AML-193 (cell line): ENCODE results near the gene RABEPK.
"Not testable (repeated sequence)": the region's sequence is repeated elsewhere in the genome, so short reads cannot be mapped to it uniquely, and the experiment has no call there.

ENCODE experiments used
- DNase-seq, 2 experiments: peaks; one replicate each; lab custom pipeline; 2025; lab: John Stamatoyannopoulos, UW

Gene RABEPK

DNA sequence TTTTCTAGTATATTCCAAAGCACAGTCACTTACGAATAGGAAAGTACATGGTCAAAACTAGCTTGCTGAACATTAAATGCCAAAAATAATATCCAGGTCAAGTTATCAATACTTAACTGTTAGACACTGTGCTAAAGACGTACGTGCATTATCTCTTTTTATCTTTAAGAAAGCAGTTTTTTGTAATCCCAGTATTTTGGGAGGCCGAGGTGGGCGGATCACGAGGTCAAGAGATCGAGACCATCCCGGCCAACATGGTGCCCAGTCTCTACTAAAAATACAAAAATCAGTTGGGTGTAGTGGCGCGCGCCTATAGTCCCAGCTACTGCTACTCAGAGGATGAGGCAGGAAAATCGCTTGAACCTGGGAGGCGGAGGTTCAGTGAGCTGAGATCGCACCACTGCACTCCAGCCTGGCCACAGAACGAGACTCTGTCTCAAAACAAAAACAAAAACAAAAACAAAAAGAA, 43.5 kb downstream of the RABEPK start:
- DNase-seq: no peak

DNA sequence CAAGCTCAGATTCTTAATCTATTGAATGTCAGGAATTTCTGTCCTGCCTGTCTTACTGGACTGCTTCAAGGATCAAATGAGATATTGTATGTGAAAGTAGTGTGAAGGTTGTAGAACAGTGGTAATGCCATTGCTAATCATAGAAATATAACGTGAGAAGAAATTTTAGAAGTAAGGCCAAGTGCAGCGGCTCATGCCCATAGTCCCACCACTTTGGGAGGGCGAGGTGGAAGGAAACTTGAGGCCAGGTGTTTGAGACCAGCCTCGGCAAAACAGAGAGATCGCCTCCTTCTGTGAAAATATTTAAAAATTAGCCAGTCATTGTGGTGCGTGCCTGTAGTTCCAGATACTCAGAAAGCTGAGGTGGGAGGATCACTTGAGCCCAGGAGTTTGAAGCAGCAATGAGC, 45.9 kb downstream of the RABEPK start:
- DNase-seq: no peak

DNA sequence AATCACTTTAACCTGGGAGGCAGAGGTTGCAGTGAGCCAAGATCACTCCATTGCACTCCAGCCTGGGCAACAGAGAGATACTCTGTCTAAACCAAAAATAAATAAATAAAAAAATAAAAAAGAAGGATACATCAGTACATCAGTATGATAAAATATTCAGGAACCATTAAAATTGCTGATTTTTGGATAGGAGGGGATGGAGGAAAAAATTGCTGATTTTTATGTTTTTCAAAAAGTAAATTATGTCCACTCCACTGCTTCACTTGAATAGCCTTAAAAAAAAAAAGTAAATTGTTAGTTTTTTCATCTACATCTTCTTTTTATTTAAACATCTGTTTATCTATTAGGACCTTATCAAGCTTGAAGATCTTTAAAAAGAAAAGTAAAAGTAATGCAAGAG, 53.9 kb downstream of the RABEPK start:
- DNase-seq: no peak

DNA sequence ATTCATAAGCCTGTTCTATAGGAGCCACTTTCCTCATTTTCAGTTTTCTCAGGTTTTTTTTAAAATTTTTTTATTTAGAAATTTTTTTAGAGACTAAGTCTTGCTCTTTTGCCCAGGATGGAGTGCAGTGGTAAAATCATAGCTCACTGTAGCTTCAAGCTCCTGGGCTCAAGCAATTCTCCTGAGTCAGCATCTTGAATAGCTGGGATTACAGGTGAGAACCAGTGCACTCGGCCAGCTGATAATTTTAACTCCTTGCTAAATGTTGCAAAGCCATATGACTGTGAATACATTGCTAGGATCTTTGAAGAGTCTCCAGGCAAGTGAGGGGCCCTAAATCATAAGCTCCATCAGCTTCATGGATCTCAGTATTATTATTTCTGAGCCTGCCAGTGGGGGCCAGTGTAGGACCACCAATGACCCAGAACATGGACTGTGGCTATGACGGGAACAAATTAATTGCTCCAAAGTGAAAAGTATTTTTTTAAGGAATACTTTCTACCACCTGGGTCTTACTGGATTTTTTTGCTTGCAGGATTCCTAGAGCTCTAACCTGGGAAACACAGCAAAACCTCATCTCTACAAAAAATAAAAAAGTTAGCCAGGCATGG, 55.5 kb downstream of the RABEPK start:
- no peak for DNase-seq

DNA sequence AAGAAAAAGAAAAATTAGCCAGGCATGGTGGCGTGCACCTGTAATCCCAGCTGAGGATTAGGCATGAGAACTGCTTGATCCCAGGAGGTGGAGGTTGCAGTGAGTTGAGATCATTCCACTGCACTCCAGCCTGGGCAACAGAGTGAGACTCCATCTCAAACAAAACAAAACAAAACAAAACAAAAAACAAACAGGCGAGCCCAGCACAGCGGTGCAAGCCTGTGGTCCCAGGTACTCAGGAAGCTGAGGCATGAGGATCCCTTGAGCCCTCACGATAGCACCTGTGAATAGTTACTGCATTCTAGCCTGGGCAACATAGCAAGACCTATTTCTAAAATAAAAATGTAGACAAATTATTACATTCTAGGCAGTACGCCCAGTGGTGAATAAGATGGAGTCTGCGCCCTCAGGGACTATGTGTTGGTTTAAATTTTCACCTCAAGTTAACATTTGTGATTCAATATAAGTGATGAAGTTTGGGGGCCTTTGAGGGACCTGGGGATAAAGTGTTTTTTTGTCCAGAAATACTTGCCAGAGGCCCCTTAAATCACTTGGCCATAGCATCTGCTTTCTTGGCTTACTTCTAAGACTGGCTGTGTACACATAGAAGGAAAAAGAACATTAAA, 57.9 kb downstream of the RABEPK start:
- no peak for DNase-seq

DNA sequence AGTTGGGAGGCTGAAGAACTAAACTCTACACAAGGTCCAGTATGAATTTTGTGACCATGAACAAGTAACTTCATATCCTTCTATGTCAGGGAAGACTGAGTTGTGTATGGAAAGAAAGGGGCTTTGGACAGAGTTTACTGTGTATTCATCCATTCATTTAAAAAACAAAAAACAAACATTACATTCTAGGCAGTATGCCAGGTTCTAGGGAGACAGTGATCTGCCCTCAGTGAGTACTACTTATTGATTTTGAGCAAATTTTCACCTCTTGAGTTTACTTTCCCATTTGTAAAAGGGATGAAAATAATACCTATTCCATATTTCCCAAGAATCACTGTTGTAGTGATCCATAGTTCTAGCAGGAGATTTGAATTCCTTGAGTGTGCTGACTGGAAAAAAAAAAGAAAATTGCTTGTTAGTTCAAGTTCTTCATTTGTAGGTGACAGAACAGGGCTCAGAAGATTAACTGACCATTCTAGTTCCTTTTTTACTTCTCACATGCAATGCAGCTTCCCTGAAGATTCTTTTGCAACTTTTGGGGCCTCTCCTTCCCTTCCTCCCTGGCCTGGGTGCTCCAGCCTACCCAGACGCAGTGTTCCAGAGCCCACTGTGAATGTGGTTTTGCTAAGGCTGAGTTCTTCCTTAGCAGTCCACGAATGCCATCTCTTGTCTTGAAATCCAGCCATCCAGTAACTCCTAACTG, 58.6 kb downstream of the RABEPK start:
- DNase-seq: peak; percentile 87 to 88

DNA sequence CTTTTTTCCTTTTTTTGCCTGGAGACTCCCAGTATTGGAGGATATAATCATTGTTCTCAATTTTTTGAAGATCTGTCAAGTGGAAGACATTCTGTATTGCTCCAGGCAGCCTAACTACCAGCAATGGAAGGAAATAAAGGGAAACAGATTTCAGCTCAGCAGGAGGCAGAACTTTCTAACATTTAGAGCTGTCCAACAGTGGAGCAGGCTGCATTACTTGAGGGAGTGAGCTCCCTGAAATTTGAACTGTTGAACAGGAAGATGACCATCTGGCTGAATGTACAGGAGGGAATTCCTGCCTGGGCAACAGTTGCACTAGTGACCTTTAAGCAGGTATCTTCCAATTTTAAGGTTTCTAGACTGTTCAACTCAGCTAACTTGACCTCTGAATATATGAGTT, 60.2 kb downstream of the RABEPK start:
- DNase-seq: no peak

DNA sequence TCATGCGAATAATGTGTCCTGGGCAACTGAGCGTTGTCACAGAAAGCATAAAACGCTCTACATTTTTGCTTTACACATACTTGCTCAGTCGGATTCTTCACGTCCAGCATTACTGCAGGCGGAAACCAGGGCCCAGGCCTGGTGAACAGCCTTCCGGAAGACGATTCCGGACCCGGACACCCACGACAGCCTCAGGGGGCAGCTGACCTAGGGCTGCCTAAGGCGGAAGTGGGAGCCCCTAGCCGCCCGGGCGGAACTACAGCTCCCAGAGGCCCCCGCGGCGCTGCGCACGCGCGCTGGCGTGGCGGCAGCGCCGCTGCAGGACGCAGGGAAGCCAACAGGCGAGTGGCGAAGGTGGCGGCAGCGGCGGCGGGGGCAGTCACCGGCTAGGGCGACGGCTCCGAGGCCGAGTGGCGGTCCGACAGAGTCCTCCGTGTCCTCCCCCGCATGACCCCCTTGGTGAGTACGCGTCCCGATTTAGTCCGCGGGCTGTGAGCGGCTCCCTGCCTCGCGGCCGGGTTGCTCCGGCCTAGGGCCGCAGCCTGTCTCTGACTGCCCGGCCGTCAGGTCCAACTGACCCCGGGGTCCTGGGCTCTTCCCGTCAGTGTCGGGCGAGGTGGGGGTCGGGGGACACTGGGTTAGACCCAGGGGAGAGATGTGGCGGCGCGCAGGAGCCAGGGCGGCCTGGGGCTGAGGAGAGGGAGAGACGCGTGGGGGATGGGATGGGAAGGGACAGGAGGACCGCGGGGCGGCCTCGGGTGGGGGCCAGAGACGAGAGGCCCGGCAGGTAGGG, 61.4 kb downstream of the RABEPK start, which contains the start of gene GAPVD1:
Gene GAPVD1 (plus strand): TSS at position 326 of the 793 bp plus-strand sequence. CDS start 37,096 bp downstream, outside the sequence.
- peak; percentile 88 to 91 for DNase-seq

DNA sequence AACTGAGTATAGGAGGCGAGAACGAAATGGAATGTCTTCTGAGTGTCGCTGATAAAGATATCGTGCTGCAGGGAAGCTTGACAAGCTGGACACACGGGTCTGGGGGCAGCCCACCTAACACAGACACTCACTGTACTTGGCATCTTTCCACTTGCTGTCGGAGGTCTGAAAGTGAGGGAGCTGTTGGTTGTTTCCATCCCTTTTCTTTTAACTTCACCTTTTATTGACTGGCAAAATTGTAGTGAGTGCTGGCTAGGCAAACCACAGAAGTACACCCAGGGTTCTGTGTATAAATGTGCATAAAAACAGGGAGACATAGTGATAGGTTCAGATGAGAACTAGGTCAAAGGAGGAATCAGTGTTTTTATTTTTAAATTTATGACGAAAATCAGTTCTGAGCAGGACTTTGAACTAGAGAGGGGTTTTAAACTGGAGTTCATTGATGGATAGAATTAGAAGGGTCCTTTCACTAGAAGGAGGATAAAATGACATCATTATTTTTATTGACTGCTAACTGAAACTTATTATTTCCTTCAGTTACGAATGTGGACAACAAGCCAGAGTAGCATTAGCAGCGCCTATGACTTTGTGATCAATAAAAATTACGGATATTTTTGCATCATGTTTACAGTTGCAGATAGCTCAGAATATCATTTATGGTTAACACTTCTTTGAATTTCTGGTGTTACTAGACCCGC, 62.1 kb downstream of the RABEPK start:
- no peak for DNase-seq

DNA sequence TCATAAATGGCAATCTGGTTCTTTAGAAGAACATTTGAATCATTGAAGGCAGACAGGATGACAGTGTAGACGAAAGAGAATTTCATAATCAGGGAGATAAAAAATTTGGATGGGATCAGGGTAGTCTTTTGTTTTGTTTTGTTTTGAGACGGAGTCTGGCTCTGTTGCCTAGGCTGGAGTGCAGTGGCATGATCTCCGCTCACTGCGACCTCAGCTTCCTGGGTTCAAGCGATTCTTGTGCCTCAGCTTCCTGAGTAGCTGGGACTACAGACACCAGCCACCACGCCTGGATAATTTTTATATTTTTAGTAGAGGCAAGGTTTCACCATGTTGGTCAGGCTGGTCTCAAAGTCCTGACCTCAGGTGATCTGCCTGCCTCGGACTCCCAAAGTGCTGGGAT, 63.7 kb downstream of the RABEPK start:
- not testable (repeated sequence) for DNase-seq

DNA sequence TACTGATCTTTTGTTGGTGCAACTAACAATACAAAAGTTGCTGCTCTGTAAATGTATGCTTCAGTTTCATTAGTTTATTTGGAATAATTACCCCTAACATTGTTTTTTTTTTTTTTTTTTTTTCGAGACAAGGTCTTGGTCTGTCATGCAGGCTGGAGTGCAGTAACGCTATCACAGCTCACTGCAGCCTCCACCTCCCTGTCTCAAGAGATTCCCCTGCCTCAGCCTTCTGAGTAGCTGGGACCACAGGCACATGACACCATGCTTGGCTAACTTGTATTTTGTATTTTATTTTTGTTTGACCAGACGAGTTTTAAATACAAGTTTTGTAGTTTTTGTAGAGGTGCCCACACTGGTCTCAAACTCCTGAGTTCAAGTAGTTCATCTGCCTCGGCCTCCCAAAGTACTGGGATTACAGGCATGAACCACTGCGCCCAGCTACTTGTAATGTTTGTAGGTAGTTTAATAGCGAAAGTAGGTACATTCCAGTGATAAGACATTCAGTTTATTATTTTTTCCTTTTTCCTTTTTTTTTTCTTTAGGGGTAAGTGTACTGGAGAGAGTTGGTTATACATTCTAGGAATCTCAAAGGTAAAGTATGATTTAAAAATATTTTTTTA, 68.2 kb downstream of the RABEPK start:
- DNase-seq: no peak

DNA sequence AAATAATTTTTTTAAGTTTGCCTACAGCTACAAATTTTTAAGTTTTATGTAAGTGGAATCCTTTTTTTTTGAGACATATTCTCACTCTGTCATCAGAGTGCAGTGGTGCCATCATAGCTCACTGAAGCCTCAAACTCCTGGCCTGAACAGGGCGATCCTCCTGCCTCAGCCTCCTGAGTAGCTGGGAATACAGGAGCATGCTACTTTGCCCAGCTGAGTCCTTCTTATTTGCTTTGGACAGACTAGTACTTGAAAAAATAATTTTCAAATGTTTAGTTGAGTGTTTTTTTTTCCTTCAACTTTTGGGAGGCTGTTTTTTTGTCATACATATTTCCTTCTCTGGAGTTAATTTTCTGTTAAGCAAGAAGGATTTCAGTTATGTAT, 68.7 kb downstream of the RABEPK start:
- DNase-seq: no peak

DNA sequence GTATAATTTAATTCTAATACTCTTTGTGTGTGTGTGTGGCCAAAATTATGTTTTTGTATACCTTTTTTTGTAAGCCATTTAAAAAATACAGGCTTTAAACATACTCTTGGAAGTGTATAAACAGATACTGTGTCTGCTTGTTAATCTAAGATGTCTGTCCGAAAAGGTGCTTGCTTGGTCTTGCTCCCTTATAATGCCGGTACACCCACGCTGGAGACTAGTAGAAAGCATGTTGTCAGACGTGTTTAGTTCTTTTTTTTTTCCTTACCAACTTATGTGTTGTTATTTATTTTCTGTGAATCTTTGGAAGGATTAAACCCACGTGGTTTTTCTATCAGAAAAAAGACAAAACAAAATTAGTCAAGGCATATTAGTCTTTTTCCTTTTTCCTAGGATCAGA, 70.7 kb downstream of the RABEPK start:
- no peak for DNase-seq

DNA sequence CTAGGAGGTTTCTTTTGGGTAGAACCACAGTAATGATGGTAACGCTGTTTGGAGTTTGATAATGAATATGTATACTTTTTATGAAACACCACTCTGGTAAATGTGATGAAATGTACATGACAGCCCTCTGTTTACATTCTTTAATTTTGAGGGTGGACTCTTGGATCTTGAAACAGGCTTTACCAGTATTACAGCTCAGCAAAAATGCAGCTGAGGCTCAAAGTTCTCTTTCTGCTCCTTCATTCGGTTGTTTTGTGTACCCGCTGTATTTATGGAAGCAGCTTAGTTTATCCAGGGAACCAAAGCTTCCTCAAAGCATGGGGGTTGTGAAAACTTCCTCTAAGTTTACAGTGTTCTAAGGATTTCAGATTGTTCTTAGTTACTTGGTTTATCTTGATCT, 72.4 kb downstream of the RABEPK start:
- DNase-seq: no peak

DNA sequence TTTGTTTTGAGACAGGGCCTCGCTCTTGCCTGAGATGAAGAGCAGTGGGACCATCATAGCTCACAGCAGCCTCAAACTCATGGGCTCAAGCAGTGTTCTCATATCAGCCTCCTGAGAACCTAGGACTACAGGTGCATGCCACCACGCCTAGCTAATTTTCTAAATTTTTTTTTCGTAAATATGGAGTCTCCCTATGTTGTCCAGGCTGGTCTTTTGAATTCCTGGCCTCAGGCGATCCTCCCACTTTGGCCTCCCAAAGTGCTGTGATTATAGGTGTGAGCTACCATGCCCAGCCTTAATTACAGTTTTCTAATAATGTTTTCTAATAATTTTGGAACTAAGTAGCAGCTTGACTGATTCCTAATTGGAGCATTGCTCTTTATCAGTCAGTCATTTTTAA, 76.4 kb downstream of the RABEPK start:
- DNase-seq: no peak

DNA sequence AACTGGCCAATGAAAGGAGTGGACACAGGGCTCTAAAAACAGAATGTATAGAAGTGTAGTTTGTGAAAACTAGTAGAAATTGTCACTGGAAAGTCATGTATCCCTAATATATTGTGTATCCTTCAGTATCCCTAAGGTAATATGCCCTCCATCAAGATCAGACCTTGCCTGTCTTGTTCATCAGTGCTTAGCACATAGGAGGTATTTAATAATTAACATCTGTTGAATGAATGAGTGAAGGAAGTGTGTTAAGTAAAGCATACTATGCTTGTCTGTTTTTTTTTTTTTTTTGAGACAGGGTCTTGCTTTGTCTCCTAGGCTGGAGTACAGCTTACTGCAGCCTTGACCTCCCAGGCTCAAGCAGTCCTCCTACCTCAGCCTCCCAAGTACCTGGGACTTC, 77.1 kb downstream of the RABEPK start:
- no peak for DNase-seq

DNA sequence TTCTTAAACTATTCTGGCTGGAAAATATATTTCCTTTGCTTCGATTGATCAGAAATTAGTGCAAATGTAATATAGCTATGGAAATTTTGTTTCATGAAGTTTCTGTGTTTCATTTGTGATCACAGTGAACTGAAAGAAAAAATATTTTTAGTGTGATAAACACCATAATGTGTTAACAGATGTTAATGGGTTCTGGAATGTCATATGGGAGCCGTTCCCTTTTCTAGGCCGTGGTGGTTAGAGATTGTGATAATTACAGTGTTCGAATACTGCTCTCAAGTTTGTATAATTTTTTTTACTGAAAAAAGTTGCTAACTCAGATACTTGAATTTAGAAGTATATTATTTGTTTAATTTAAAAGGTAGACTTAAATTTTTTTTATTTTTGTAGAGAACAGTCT, 80.6 kb downstream of the RABEPK start:
- DNase-seq: no peak
